Loucy (cell line): ENCODE measurements around the gene OGFR.

Experiments used
- H2AFZ ChIP-seq: fragments of 200-600 bp; sonication (generic); 2 replicates; pipeline ENCODE4 v1.6.0; 2016; ENCODE audit warnings: antibody characterized with exemption, mild to moderate bottlenecking, low read length, moderate library complexity
- H3F3A ChIP-seq: fragments of 200-600 bp; 2 replicates; pipeline ENCODE4 v1.6.0; 2016; ENCODE audit warnings: antibody characterized with exemption, low read depth, mild to moderate bottlenecking
- H3K27me3 ChIP-seq: fragments of 200-600 bp; sonication (generic); 2 replicates; pipeline ENCODE4 v1.6.1; 2014; ENCODE audit warnings: low read length, mild to moderate bottlenecking; ENCODE audit not compliant: insufficient read depth, poor library complexity, severe bottlenecking
- H3K36me3 ChIP-seq: fragments of 200-600 bp; sonication (generic); 2 replicates; pipeline ENCODE4 v1.6.1; 2016; ENCODE audit warnings: low read length; ENCODE audit not compliant: insufficient read depth
- H3K4me1 ChIP-seq: fragments of 200-600 bp; sonication (generic); 2 replicates; pipeline ENCODE4 v1.5.1; 2014; ENCODE audit warnings: low read length, mild to moderate bottlenecking; ENCODE audit not compliant: insufficient read depth, poor library complexity, severe bottlenecking
- H3K4me2 ChIP-seq: fragments of 200-600 bp; sonication (generic); 2 replicates; pipeline ENCODE4 v1.6.0; 2014; ENCODE audit warnings: antibody characterized with exemption, low read length, low read depth, mild to moderate bottlenecking; ENCODE audit not compliant: poor library complexity, severe bottlenecking
- H3K4me3 ChIP-seq: fragments of 200-600 bp; sonication (generic); 2 replicates; pipeline ENCODE4 v1.5.1; 2014; ENCODE audit warnings: low read length, mild to moderate bottlenecking, mixed read lengths; ENCODE audit not compliant: poor library complexity, severe bottlenecking
- H3K79me2 ChIP-seq: fragments of 200-600 bp; sonication (generic); 2 replicates; pipeline ENCODE4 v1.6.1; 2014; ENCODE audit warnings: low read length; ENCODE audit not compliant: insufficient read depth
- H3K9ac ChIP-seq: fragments of 200-600 bp; sonication (generic); 2 replicates; pipeline ENCODE4 v1.6.0; 2014; ENCODE audit warnings: mild to moderate bottlenecking, low read depth, low read length, moderate library complexity; ENCODE audit not compliant: poor library complexity, severe bottlenecking
- H3K9me2 ChIP-seq: fragments of 200-600 bp; sonication (generic); replicated peaks from 2 replicates; pipeline ENCODE4 v1.6.1; 2016; ENCODE audit warnings: low read depth, low read length, mixed read lengths
- H3K9me3 ChIP-seq: fragments of 200-600 bp; sonication (generic); 2 replicates; pipeline ENCODE4 v1.6.1; 2014; ENCODE audit warnings: mild to moderate bottlenecking, antibody characterized with exemption, low read length, low read depth; ENCODE audit not compliant: insufficient read depth
- H4K20me1 ChIP-seq: fragments of 200-600 bp; sonication (generic); 2 replicates; pipeline ENCODE4 v1.6.0; 2014; ENCODE audit warnings: antibody characterized with exemption, low read length, mild to moderate bottlenecking; ENCODE audit not compliant: insufficient read depth, poor library complexity, severe bottlenecking
- CTCF ChIP-seq: fragments of 200-600 bp; sonication (generic); conservative IDR thresholded peaks from 2 replicates; pipeline ENCODE4 v1.5.1; 2014; ENCODE audit warnings: mild to moderate bottlenecking, antibody characterized with exemption, low read length
- EZH2phosphoT487 ChIP-seq: fragments of 200-600 bp; IDR thresholded peaks from 2 replicates; pipeline ENCODE4 v1.6.1; 2018; ENCODE audit warnings: antibody characterized with exemption, mild to moderate bottlenecking, moderate library complexity, borderline replicate concordance

OGFR gene

GRCh38 chr20:62762801-62763368 lies 41.8 kb upstream of the OGFR start:
- no peaks in the 10 kb centered on the region for H3K4me1 ChIP-seq
- H2AFZ ChIP-seq = no peak overlapping the region
- no peak overlapping the region for H3K9ac ChIP-seq
- no peaks in the 10 kb centered on the region for H3K36me3 ChIP-seq
- H4K20me1 ChIP-seq = no peaks in the 10 kb centered on the region
- H3F3A ChIP-seq = no peaks in the 10 kb centered on the region
- H3K4me3 ChIP-seq = no peak overlapping the region
- TF ChIP-seq EZH2phosphoT487 = no peak
- TF ChIP-seq CTCF = no peak
- no peaks in the 10 kb centered on the region for H3K79me2 ChIP-seq
- no peaks in the 10 kb centered on the region for H3K9me2 ChIP-seq
- H3K9me3 ChIP-seq = no peaks in the 10 kb centered on the region
- H3K27me3 ChIP-seq = no peaks in the 10 kb centered on the region
- H3K4me2 ChIP-seq = no peak overlapping the region

- Histone ChIP-seq H4K20me1 (no peaks in the 10 kb centered on the region), H3K9me2 (no peaks in the 10 kb centered on the region), H3K9ac (no peak overlapping the region), H3K4me2 (no peak overlapping the region), H3K27me3 (no peaks in the 10 kb centered on the region), H3K36me3 (no peaks in the 10 kb centered on the region), H3K9me3 (no peaks in the 10 kb centered on the region), H3K79me2 (no peaks in the 10 kb centered on the region), H3K4me1 (no peaks in the 10 kb centered on the region), H2AFZ (no peak overlapping the region), H3K4me3 (no peak overlapping the region), H3F3A (no peaks in the 10 kb centered on the region)
- TF ChIP-seq EZH2phosphoT487 (no peak), CTCF (no peak)
Measured at GRCh38 chr20:62763404-62763803, 41.2 kb upstream of the OGFR start.

- no peak overlapping the region for H3K4me2 ChIP-seq
Measured at GRCh38 chr20:62764156-62764935, 40.3 kb upstream of the OGFR start.

More at GRCh38 chr20:62764156-62764935, 40.3 kb upstream of the OGFR start:
- H3K27me3 ChIP-seq = no peaks in the 10 kb centered on the region
- H3K79me2 ChIP-seq = no peaks in the 10 kb centered on the region
- H3K9me3 ChIP-seq = no peaks in the 10 kb centered on the region
- no peaks in the 10 kb centered on the region for H4K20me1 ChIP-seq
- H3K9ac ChIP-seq = no peak overlapping the region
- no peaks in the 10 kb centered on the region for H3K36me3 ChIP-seq
- TF ChIP-seq EZH2phosphoT487 = no peak
- no peak for TF ChIP-seq CTCF
- no peak overlapping the region for H3K4me3 ChIP-seq
- no peaks in the 10 kb centered on the region for H3K9me2 ChIP-seq
- no peaks in the 10 kb centered on the region for H3F3A ChIP-seq
- no peaks in the 10 kb centered on the region for H3K4me1 ChIP-seq
- H2AFZ ChIP-seq = no peak overlapping the region
